HepG2 (cell line): ENCODE data around the gene BCL2. TPM values are rescaled to one million over a fixed set of nuclear protein-coding genes. Genes with fewer than 3 reads are reported as not detected.

ENCODE experiments used
- GABPB1 ChIP-seq: IDR thresholded peaks from 2 replicates; pipeline ENCODE4 v1.6.1; 2016; ENCODE audit warnings: mild to moderate bottlenecking, missing genetic modification reagents, moderate library complexity, missing compliant biosample characterization
- GATAD1 ChIP-seq: IDR thresholded peaks from 2 replicates; pipeline ENCODE4 v1.6.1; 2016; ENCODE audit warnings: missing genetic modification reagents, missing compliant biosample characterization
- GTF2F1 ChIP-seq: fragments of 150-350 bp; IDR thresholded peaks from 2 replicates; pipeline ENCODE4 v1.6.1; 2014; ENCODE audit warnings: low read length
- HBP1 ChIP-seq: IDR thresholded peaks from 2 replicates; pipeline ENCODE4 v1.6.1; 2016; ENCODE audit warnings: low read depth, control low read depth
- KMT2B ChIP-seq: IDR thresholded peaks from 2 replicates; pipeline ENCODE4 v1.6.1; 2016; ENCODE audit warnings: missing genetic modification reagents, missing compliant biosample characterization
- MEF2D ChIP-seq: sonication (generic); formaldehyde crosslinking; IDR thresholded peaks from 2 replicates; pipeline ENCODE4 v1.5.1; 2020; ENCODE audit warnings: mild to moderate bottlenecking, missing genetic modification reagents
- NCOA5 ChIP-seq: sonication (generic); formaldehyde crosslinking; IDR thresholded peaks from 2 replicates; pipeline ENCODE4 v1.4.0; 2020; ENCODE audit warnings: missing genetic modification reagents
- NFATC3 ChIP-seq: sonication (generic); formaldehyde crosslinking; IDR thresholded peaks from 2 replicates; pipeline ENCODE4 v1.5.1; 2020; ENCODE audit warnings: mild to moderate bottlenecking, missing genetic modification reagents
- NFIB ChIP-seq: sonication (generic); formaldehyde crosslinking; IDR thresholded peaks from 2 replicates; pipeline ENCODE4 v1.9.0; 2021; ENCODE audit warnings: missing genetic modification reagents, mild to moderate bottlenecking, borderline replicate concordance
- PHF8 ChIP-seq: sonication (generic); formaldehyde crosslinking; IDR thresholded peaks from 2 replicates; pipeline ENCODE4 v1.5.0; 2020; ENCODE audit warnings: missing genetic modification reagents
- POGK ChIP-seq: sonication (generic); formaldehyde crosslinking; conservative IDR thresholded peaks from 2 replicates; pipeline ENCODE4 v1.8.0; 2022; ENCODE audit warnings: mild to moderate bottlenecking, moderate library complexity, missing genetic modification reagents
- POLR2A ChIP-seq, 2 experiments: IDR thresholded peaks; 2 replicates each; pipeline ENCODE4 v1.6.1; 2011; ENCODE audit warnings: low read depth in 2 of 2, low read length in 2 of 2, mild to moderate bottlenecking in 1 of 2, moderate library complexity in 1 of 2; ENCODE audit not compliant: insufficient read depth in 1 of 2
- PRDM15 ChIP-seq: sonication (generic); formaldehyde crosslinking; IDR thresholded peaks from 2 replicates; pipeline ENCODE4 v1.4.0; 2020; ENCODE audit warnings: missing genetic modification reagents
- PRMT3 ChIP-seq: sonication (generic); formaldehyde crosslinking; IDR thresholded peaks from 2 replicates; pipeline ENCODE4 v1.8.1; 2022; ENCODE audit warnings: low read depth, mild to moderate bottlenecking, moderate library complexity, missing genetic modification reagents, borderline replicate concordance
- RFX1 ChIP-seq: fragments of 450-650 bp; IDR thresholded peaks from 2 replicates; pipeline ENCODE4 v1.6.1; 2017
- RFX5 ChIP-seq: IDR thresholded peaks from 2 replicates; pipeline ENCODE4 v1.6.1; 2011; ENCODE audit warnings: low read depth, low read length, improper control_type of control experiment
- TMF1 ChIP-seq: sonication (generic); formaldehyde crosslinking; IDR thresholded peaks from 2 replicates; pipeline ENCODE4 v1.8.1; 2022; ENCODE audit warnings: low read depth, missing genetic modification reagents
- TRIM22 ChIP-seq: fragments of 450-650 bp; IDR thresholded peaks from 2 replicates; pipeline ENCODE4 v1.6.1; 2017
- WIZ ChIP-seq: sonication (generic); formaldehyde crosslinking; IDR thresholded peaks from 2 replicates; pipeline ENCODE4 v1.5.1; 2020; ENCODE audit warnings: mild to moderate bottlenecking, missing genetic modification reagents
- ZFP41 ChIP-seq: sonication (generic); formaldehyde crosslinking; IDR thresholded peaks from 2 replicates; pipeline ENCODE4 v1.4.0; 2020; ENCODE audit warnings: mild to moderate bottlenecking, missing genetic modification reagents, borderline replicate concordance
- ZKSCAN8 ChIP-seq: IDR thresholded peaks from 2 replicates; pipeline ENCODE4 v1.6.1; 2016; ENCODE audit warnings: borderline replicate concordance, missing genetic modification reagents, missing compliant biosample characterization
- ZNF180 ChIP-seq: sonication (generic); formaldehyde crosslinking; IDR thresholded peaks from 2 replicates; pipeline ENCODE4 v1.4.0; 2020; ENCODE audit warnings: low read depth, missing genetic modification reagents, borderline replicate concordance
- ZNF747 ChIP-seq: sonication (generic); formaldehyde crosslinking; IDR thresholded peaks from 2 replicates; pipeline ENCODE4 v1.8.1; 2023; ENCODE audit warnings: missing genetic modification reagents, mild to moderate bottlenecking, borderline replicate concordance
- ZNF776 ChIP-seq: sonication (generic); formaldehyde crosslinking; IDR thresholded peaks from 2 replicates; pipeline ENCODE4 v1.4.0; 2020; ENCODE audit warnings: mild to moderate bottlenecking, missing genetic modification reagents
- polyA plus RNA-seq, 8 experiments: library from polyadenylated mRNA; depleted of rRNA in 3 of 8; stranded (reverse) in 7 of 8; unstranded in 1 of 8; fragments of >200 nt; fragmentation: Illumina TruSeq in 4 of 8; extraction: Trizol in 4 of 8; gene quantifications; 2 replicates each; pipeline versions ENCODE4 v1.2.1 to v1.2.3, GENCODE V29; 2011 to 2016; ENCODE audit warnings: low read depth in 4 of 8, missing spikeins in 1 of 8, mixed read lengths in 1 of 8; ENCODE audit not compliant: insufficient read depth in 1 of 8
- total RNA-seq, 5 experiments: library from RNA; depleted of rRNA; stranded (reverse); fragments of >200 nt; fragmentation: Illumina TruSeq; extraction: Trizol; gene quantifications; 2 replicates each; pipeline ENCODE4 v1.2.3, GENCODE V29; 2016; ENCODE audit warnings: low read depth in 1 of 5

Gene BCL2
- total and polyA plus RNA-seq, 2 of the 13 experiments (the other 11 are each of a cell fraction or from before 2014, with no cell fraction given) = 0.07 to 0.53 TPM

GRCh38 chr18:63155169-63155852, 164.3 kb downstream of the BCL2 start (continued):
- TF ChIP-seq WIZ (CRISPR knock-in tag) (no peak), ZNF747 (no peak), NCOA5 (CRISPR knock-in tag) (no peak), KMT2B (CRISPR knock-in tag) (no peak), GABPB1 (CRISPR knock-in tag) (0 out of 2 replicates have a peak, but pooled peaks have one; percentile 13), POGK (CRISPR knock-in tag) (0 out of 2 replicates have a peak, but pooled peaks have one; percentile 45), PRDM15 (CRISPR knock-in tag) (no peak), ZKSCAN8 (CRISPR knock-in tag) (no peak), ZFP41 (no peak), PHF8 (CRISPR knock-in tag) (no peak), NFIB (no peak), RFX5 (no peak), MEF2D (no peak), POLR2A (IDR thresholded peaks at IDR 0.05; ENCODE audit: insufficient read depth in 1 of 2, low read depth in 2 of 2, low read length in 2 of 2) (no peak), HBP1 (CRISPR knock-in tag) (no peak), GTF2F1 (no peak), TRIM22 (no peak), ZNF776 (CRISPR knock-in tag) (no peak), TMF1 (CRISPR knock-in tag) (no peak), ZNF180 (no peak), PRMT3 (CRISPR knock-in tag) (no peak), RFX1 (no peak), GATAD1 (CRISPR knock-in tag) (no peak), NFATC3 (CRISPR knock-in tag) (no peak)
